ENCODE measurements around the gene PPL.

Gene PPL

DNA sequence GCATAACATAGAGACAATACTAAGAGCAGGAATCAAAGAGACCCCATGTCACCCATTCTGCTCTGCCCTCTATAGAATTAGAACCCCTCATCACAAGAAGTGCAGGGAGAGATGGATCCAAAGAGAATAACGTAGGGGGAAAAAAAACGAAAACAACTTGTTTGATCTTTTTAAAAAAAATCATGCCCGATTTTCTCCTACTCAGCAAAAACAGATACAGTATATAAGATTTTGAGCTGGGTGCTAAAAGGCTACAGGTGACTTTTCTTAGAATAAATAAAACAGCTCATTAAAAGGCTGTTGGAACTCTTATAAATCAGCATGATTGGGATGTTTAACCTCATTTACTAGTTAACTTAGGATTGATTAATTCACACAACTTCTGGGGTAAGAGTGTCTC, 72.2 kb downstream of the PPL start:
- DNase-seq (ENCODE audit: low read depth in 2 of 2, low spot score in 1 of 2): no peak

DNA sequence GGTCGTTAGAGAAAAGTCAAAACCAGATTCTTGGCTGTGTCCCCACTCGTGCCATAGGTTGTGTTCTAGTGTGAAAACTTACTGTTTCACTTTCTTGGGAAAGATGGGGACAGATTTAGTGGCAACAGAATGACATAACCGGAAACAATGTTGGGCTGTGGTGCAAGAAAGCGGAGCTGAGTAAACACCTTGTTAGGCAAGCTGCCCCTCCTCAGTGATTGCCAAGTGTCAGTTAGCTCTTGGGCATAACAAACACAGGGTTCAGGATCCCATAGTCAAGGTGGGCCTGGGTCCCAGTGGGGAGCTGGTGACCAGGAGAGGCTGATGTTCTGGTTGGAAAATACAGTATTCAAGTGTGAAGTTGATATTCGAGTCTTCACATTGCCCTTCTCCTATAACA, 74.3 kb downstream of the PPL start:
- no peak for DNase-seq (ENCODE audit: low read depth in 2 of 2, low spot score in 1 of 2)

DNA sequence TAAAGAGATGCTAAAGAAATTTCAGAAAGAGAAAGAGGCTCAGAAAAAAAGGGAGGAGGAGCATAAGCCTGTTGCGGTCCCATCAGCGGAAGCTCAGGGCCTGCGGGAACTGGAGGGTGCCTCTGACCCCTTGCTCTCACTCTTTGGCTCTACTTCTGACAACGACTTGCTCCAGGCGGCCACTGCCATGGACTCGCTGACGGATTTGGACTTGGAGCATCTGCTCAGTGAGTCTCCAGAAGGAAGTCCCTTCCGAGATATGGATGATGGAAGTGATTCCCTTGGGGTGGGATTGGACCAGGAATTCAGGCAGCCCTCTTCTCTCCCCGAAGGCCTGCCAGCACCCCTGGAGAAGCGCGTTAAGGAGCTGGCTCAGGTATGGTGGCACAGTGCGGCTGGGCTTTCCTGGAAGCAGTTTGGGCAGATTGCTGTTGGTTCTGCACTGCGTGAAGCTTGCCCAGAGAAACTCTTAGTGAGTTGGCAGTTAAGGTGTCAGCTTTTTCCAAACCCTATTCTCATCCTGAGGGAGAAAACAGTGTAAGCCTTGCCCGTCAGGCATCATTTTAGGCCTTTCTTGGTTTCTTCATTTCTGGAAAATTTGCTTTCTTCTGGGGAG, 76.1 kb downstream of the PPL start:
- no peak for DNase-seq (ENCODE audit: low read depth in 2 of 2, low spot score in 1 of 2)

DNA sequence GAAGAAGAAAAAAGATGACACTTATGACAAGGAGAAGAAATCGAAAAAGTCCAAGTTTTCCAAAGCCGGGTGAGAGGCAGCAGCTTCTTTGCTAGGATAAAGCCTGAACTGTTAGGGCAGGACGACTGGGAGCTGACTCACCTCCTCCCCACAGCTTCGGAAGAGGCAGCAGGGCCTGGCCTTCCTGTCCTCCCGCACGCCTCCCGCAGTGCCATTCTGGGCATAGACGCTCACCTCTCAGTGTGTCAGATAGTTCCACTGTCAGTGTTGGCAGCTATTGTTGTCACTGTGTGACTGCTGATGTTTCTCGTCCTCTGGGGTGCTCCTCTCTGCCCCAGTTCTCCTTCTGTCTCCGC, 77.1 kb downstream of the PPL start:
- no peak for DNase-seq (ENCODE audit: low read depth in 2 of 2, low spot score in 1 of 2)

DNA sequence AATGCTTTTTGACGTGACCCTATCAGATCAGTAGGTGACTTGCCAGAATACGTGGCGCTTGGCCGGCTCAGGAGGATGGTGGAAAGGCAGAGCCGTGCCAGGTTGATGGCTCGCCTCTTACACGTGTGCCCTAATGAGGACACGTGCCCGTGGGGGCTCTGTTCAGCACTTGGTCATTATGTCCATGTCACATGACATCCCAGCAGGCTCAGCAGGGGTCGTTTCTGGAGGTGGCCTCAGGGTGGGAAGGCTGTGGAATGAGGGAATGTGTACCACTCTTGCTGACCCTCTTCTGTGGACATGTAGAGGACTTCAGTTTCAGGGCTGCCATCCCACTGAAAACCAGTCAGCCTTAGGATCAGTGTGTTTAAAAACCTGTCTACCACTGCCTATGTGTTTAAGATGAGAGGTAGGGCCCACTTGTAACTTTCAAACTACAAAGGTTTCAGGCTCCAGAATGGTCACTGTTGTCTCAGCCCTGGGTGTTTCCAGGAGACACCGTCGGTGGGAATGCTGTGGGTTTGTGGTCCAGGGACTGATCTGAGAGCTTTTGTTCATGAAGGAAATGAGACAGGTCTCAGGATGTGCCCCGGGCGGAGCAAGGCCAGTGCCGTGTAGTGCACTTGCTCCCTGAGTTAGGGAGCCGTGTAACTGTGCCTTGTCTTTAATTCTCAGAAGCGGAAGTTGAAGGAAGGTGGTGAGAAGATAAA, 77.6 kb downstream of the PPL start:
- DNase-seq (ENCODE audit: low read depth in 2 of 2, low spot score in 1 of 2): no peak

DNA sequence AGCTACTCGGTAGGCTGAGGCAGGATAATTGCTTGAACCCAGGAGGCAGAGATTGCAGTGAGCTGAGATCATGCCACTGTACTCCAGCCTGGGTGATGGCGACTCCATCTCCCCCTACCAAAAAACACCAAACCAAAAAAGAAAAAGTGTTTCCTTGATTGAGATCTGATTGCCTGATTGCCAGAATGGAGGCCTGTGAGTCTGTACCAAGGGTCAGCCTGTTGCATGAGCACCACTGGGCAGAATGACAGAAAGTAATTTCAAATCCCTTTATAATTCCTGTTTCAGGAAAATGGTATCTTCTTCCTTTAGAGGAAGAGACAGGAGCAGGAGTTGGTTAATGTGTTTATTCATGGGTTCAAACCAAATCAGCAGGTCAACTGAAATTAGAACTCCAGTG, 81.1 kb downstream of the PPL start:
- DNase-seq (ENCODE audit: low read depth in 2 of 2, low spot score in 1 of 2): no peak

DNA sequence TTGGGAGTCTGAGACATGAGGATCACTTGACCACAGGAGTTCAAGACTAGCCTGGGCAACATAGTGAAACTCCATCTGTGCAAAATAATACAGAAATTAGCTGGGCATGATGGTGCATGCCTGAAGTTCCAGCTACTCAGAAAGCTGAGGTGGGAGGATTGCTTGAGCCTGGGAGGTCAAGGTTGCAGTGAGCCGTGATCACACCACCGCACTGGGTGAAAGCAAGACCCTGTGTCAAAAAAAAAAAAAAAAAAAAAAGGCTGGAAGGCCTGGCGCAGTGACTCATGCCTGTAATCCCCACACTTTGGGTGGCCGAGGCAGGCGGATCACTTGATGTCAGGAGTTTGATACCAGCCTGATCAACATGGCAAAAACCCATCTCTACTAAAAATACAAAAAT, 81.6 kb downstream of the PPL start:
- no peak for DNase-seq (ENCODE audit: low read depth in 2 of 2, low spot score in 1 of 2)

DNA sequence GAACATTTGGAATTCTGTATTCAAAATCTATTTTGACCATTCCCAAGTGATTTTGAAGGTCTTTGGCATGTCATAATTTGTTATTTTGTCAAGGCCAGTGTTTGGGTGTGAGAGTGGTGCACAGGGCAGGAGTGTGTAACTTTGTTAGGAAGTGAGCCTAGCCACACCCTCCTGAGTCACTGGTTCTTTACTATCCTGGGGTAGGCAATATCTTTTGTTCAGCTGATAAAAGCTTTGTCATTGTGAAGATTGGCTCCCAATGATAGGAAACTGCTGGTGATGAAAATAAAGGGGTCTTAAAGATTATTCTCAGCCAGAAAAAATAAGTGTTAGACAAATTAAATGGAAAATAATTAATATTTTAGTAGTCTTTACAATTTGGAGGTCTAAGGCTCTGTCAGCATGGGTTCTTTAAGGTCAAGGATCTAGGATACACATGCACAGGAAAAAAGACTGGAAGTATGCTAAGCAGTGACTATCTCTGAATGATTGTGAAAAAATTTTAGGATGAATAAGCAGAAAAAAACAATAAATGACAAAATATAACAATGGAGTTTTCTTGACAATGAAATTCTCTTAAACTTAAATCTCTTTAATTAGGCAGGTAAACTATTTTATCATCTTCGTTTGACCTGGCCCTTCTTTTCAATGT, 84.6 kb downstream of the PPL start:
- no peak for DNase-seq (ENCODE audit: low read depth in 2 of 2, low spot score in 1 of 2)

DNA sequence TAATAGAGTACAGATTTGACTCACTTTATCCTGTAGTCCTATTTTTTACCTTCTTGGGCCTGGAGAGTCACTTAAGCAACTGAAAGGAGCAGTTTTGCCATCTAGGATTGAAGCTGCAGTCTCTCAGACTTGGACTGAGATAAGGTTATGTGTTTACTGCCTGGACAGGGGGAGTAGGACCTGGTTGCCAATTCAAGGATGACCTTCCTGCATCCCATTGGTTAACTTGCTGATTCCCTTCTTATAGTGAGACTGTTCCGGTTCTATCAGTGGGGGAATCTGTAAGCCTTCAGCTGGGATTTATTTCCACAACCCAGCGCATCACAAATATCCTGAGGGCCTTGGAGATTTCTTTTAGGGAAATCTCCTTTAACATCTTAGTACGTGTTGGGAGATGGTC, 86.7 kb downstream of the PPL start:
- DNase-seq (ENCODE audit: low read depth in 2 of 2, low spot score in 1 of 2): no peak

DNA sequence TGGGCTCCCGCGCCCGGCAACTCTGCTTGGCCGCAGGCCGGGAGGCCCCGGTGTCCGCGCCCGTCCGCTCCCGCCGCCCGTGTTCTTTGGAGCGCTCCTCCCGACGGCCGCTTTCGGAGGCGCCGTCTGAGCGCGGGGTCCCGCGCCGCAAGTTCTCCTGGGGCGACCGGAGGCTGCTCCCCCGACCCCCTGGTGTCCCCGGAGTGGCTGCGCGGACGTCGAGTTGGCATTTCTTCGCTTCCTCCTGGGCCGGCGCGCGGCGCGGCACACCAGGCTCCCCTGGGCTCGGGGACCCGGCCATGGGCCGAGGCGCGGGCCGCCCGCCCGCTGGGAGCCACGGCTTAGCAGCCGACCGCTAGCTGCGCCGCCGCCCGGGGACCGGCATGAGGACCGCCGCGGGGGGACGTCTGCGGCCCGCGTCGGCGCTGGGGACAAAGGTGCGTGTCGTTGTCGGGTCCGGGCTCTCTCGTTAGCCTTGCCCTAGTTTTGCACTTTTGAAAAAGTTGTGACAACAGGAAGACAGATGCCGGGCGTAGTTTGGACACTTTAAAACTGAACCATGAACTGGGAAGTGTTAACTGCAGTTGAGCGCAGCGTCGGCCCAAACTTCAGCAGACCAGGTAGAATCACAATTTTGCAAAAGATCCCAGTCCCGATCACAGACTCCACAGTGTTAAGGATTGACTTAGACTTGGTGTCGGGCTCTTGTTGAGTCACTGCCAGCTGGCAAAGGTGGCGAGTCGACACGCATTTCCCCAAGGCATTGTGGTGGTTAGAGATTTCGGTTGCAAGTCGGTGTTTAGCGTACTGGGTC, 89.0 kb downstream of the PPL start:
- peak; percentile 1 to 2 for DNase-seq (ENCODE audit: low read depth in 2 of 2, low spot score in 1 of 2)

DNA sequence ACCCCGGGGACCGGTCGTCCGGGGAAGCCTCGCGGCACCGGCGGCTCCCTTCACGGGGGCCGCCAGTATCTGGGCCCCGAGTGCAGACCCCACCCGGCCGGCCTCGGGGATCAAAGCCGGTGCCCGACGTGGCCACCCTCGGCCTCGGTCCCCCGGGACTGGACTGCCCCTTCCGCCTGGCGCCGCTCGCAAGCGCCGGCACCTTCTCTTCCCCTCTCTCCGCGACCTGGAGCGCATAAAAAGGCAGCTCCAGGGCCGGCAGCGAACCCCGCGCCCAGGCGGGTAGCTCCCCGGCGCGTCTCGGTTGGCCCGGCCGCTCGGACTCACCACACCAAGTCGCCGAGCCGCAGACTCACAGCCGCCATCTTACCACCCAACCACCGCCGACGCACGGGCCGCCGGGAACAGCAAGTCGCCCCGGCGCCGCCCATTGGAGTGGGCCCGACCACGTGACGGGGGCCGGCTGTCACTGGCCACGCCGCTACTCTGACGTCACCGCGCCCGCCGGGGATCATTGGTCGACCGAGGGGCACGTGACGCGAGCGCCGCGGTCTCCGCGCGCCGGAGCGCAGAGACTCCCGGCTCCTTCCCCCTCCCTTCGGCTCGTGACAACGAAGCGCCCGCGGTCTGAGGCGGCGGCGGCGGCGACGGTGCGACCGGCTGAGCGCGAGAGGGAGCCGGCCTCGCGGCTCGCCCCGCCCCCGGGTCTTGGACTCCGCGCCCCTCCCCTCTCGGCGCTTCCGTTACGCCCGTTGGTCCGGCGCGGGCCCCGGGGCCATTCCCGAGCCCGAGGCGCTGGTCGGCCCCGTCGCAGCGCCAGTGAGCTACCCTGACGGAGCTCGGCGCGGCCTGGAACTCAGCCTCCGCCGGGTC, 89.8 kb downstream of the PPL start, which contains the start of the genes GLYR1 and UBN1:
GLYR1 (minus strand) TSS at position 388 of the 873 bp plus-strand sequence; CDS start at position 365, 23 bp downstream.
UBN1 (plus strand) TSS at position 581 of the 873 bp plus-strand sequence. CDS start 5,437 bp downstream, outside the sequence.
- DNase-seq (ENCODE audit: low read depth in 2 of 2, low spot score in 1 of 2): peak; percentile 99

DNA sequence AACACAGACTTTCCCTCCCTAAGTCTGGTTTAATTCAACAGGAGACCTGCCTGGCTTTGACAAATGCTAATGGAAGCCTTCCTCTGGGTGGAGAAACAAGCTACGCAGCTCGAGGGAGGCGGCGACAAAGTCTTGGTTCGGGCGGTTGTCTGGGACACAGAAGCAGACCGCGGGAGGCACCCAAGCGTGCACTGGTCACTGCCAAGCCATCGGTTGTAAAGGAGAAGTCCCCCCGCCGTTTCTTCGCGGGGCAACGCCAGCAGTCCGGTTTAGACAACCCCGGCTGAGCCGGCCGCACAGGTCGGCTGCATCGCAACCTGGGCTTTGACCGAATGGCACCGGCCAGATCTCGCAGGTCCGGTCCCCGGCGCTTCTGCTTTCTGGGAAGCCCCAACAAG, 90.4 kb downstream of the PPL start:
- peak in 1 of 2 donors; percentile 5 for DNase-seq (ENCODE audit: low read depth in 2 of 2, low spot score in 1 of 2)

DNA sequence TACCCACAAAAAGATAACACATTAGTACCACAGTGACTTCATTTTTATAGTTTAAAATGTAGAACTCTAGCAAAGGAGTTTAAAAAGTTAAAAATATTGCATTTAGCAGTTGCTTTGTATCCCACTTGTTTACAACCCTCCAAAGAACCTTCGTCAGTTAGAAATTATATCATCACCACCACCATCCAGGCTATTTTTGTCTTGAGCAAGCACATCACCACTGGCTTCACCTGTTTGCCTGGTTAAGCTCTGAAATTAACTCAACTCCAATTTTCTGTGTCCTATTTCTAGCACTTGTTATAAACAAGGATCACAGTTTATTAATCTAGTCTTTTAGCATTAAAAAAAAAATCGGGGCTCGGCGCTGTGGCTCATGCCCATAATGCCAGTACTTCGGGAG, 96.0 kb downstream of the PPL start:
- no peak for DNase-seq (ENCODE audit: low read depth in 2 of 2, low spot score in 1 of 2)

DNA sequence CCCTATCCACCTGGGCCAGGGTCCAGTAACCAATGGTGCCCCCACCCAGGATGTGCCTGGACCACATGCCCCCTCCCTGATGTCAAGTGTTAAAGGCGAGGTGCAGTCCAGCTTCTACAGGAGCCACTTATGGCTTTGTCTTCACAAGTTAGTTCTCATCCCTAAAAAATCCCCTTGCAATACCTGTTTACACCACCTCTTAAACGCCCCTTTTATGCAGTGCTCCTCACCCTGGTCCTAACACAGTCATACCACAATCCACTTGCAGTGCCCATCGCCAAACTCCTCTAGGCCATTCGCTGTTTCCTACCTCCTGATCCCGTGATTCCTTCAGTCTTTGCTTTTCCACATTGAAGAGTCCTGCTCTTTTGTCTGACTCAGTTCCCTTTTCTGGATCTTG, 97.0 kb downstream of the PPL start:
- no peak for DNase-seq (ENCODE audit: low read depth in 2 of 2, low spot score in 1 of 2)

DNA sequence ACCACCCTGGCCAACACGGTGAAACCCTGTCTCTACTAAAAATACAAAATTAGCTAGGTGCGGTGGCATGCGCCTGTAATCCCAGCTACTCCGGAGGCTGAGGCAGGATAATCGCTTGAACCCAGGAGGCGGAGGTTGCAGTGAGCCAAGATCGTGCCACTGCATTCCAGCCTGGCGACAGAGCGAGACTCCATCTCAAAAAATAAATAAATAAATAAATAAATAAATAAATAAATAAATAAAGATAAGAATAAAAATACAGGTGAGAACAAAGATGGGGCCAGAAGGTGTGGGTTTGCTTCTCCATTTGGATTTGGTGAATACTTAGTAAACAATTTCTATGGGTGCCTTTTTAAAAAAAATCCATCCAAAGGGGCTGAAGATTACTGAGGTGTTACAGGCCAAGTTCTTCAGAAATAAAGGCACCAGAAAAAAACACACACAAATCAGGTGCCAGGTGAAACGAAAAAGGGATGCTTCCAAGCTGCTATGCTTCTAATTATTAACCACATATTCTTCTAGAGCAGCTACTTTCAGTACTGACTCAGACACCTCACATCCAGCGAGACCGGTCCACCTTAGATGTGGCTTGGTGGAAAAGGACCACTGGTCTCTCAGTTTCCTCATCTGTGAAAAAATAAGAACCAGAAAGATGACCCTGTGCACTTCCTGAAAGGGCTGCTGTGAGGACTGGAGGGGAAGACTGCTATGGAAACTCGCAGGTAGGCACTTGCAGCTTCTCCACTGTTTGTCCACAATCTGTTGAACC, 99.0 kb downstream of the PPL start:
- DNase-seq (ENCODE audit: low read depth in 2 of 2, low spot score in 1 of 2): no peak

DNA sequence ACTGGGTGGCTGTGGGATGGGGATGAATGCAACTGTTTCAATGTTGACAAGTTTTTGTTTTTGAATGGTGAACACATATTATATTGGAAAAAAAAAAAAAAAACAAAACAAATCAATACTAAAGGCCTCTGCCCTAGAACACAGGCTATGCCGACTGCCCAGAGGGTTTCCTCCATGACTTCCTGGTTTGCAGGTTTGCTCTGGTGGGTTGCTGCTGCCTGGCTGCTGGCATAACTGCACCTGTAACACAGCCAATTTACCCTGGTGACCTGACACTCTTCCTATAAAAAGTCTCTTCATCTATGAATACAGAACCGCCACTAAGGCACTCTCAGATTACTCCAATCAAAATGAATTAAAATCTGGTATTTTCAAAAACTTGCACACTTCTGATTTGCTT, 100.2 kb downstream of the PPL start:
- no peak for DNase-seq (ENCODE audit: low read depth in 2 of 2, low spot score in 1 of 2)

DNA sequence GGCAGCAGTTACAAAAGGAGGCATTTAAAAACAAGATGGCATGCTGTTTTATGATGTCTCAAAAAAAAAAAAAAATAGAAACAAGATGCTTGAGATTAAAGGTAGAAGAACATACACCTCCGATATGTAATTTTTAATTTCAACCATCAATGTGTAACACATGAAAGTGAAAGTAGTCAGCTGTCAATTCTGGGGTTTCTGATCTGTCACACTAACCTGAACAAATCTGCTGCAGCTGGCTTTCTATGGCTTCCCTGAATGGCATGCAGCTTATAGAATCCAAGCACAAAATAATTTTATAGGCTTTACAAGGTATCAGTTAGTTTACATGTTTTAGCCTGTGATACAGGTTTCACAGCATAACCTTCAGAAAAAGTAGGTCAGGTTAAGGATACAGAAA, 103.4 kb downstream of the PPL start:
- no peak for DNase-seq (ENCODE audit: low read depth in 2 of 2, low spot score in 1 of 2)

DNA sequence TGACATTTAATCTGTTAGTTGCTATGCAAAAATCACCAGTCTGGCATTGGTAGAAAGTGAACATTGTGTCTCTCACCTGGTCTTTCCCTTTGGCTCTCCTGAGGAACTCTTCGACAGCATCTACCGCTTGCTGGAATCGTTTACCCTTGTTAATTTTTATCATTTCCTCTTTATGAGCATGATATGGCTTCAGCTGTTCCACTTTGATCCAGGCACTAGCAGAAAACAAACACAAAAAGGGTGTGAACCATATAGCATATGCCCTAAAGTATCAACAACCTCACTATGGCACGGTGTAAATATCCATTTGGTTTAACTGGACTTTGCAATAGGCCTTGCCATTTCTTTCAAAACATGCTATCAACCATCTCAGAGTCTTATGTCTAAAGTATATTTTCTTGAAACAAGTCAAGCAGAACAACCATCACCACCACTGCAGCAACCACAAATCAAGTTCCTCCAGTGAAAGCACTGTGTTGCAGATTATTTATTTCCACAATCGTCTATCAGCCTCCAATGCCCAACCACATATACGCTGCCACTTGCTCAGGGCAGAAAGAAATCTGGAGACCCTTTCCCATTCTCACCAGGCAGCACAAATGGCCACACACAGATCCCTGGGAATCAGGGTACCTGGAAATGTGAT, 104.1 kb downstream of the PPL start:
- DNase-seq (ENCODE audit: low read depth in 2 of 2, low spot score in 1 of 2): no peak
